Fibroblast of villous mesenchyme (primary cell): ENCODE measurements around the gene PPP1R14B. TPM values are rescaled to one million over a fixed set of nuclear protein-coding genes. Genes with fewer than 3 reads are reported as not detected.

Experiments
- DNase-seq: peaks from one replicate; pipeline ENCODE4 v3.0.0-alpha.2; 2010; ENCODE audit warnings: low read depth
- H3K4me3 ChIP-seq: 2 replicates; pipeline ENCODE4 v1.5.1; 2011; ENCODE audit warnings: low read depth, mild to moderate bottlenecking, low read length
- total RNA-seq: library from RNA; depleted of rRNA; stranded (reverse); fragments of >200 nt; gene quantifications from 2 replicates; pipeline ENCODE4 v1.2.3, GENCODE V29; 2012
- TF ChIP-seq, protein P1 (sequence below): IDR thresholded peaks from 2 replicates; pipeline ENCODE4 v1.5.1; 2012; ENCODE audit warnings: low read depth, mild to moderate bottlenecking, low read length; ENCODE audit not compliant: insufficient read depth

PPP1R14B gene
- total RNA-seq, 1 donor, result 155 TPM

DNA sequence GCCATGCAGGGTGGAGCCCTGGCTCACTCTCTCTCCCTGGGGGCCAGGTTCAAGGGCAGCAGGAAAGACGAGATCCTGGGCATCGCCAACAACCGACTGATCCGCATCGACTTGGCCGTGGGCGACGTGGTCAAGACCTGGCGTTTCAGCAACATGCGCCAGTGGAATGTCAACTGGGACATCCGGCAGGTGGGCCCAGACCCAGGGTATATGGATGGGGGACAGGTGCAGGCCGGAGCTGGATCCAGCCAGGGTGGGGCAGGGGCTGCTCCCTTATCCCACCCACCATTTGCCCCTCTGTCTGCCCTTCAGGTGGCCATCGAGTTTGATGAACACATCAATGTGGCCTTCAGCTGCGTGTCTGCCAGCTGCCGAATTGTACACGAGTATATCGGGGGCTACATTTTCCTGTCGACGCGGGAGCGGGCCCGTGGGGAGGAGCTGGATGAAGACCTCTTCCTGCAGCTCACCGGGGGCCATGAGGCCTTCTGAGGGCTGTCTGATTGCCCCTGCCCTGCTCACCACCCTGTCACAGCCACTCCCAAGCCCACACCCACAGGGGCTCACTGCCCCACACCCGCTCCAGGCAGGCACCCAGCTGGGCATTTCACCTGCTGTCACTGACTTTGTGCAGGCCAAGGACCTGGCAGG is 23.6 kb downstream of the PPP1R14B start:
- H3K4me3 ChIP-seq, result no peak overlapping the region
- no peak for DNase-seq
- TF ChIP-seq, protein P1, sequence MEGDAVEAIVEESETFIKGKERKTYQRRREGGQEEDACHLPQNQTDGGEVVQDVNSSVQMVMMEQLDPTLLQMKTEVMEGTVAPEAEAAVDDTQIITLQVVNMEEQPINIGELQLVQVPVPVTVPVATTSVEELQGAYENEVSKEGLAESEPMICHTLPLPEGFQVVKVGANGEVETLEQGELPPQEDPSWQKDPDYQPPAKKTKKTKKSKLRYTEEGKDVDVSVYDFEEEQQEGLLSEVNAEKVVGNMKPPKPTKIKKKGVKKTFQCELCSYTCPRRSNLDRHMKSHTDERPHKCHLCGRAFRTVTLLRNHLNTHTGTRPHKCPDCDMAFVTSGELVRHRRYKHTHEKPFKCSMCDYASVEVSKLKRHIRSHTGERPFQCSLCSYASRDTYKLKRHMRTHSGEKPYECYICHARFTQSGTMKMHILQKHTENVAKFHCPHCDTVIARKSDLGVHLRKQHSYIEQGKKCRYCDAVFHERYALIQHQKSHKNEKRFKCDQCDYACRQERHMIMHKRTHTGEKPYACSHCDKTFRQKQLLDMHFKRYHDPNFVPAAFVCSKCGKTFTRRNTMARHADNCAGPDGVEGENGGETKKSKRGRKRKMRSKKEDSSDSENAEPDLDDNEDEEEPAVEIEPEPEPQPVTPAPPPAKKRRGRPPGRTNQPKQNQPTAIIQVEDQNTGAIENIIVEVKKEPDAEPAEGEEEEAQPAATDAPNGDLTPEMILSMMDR, result no peak

- TF ChIP-seq, protein P1, result no peak
- no peak for DNase-seq
- no peak overlapping the region for H3K4me3 ChIP-seq
These were observed 24.1 kb downstream of the PPP1R14B start for GRCh38 chr11:64222651-64223000.

DNA sequence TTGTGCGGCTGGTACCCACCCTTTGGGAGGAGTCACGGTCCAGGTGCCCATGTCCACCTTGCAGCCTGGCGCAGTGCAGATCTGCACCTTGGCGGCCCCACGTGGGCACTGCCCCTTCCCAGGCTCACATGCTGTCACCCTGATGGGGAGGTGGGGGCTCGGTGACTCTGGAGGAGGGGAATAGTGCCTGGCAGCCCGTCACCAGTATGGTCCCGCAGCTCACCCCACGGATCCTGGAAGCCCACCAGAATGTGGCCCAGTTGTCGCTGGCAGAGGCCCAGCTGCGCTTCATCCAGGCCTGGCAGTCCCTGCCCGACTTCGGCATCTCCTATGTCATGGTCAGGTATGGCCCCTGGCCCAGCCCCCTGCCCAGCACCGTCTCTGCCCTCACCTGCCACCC is 25.9 kb downstream of the PPP1R14B start:
- TF ChIP-seq, protein P1, result no peak
- no peak for DNase-seq
- no peak overlapping the region for H3K4me3 ChIP-seq

GRCh38 chr11:64220271-64220670 is 26.5 kb downstream of the PPP1R14B start:
- no peak for DNase-seq
- H3K4me3 ChIP-seq, result no peak overlapping the region
- TF ChIP-seq, protein P1, result no peak

DNA sequence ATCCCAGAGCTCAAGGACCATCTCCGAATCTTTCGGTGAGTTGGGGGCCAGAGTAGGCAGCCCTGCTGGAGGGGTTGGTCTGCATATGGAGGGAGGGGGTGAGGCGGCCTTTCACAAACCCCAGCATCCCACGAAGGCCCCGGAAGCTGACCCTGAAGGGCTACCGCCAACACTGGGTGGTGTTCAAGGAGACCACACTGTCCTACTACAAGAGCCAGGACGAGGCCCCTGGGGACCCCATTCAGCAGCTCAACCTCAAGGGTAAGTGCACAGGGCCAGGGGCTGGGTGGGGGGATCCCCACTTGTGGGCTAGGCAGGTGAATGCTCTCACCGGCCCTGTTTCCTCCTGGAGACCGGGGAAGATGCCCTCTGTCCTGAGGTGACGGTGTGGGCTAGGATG is 27.0 kb downstream of the PPP1R14B start:
- no peak for DNase-seq
- TF ChIP-seq, protein P1, result no peak
- H3K4me3 ChIP-seq, result no peak overlapping the region

GRCh38 chr11:64219354-64219684 is 27.4 kb downstream of the PPP1R14B start:
- DNase-seq, result no peak
- TF ChIP-seq, protein P1, result no peak
- H3K4me3 ChIP-seq, result no peak overlapping the region
